Measurements from ENCODE around the gene HADHB. TPM values are rescaled to one million over a fixed set of nuclear protein-coding genes. Genes with fewer than 3 reads are reported as not detected.

Gene HADHB
- total and polyA plus RNA-seq, 10 of the 15 experiments (the other 5 are each of a cell fraction or from before 2014, with no cell fraction given), result 53.7 to 145 (median 85.5) TPM

GRCh38 chr2:26216587-26216986 lies 28.2 kb upstream of the HADHB start:
- POLR2A ChIA-PET, result no interaction called here
- CTCF ChIA-PET, result interaction anchor here (1.9 kb wide), 1 partner anchor 10 kb away, joined by 6 read pairs; no protein-coding TSS in a partner anchor

More at GRCh38 chr2:26216587-26216986, 28.2 kb upstream of the HADHB start:
- RAD21 ChIA-PET (ENCODE audit: unreplicated experiment), result interaction anchor here (0.5 kb wide), 1 partner anchor 449 kb away, joined by 3 read pairs; no protein-coding TSS in a partner anchor
- no peak overlapping the region for H3K4me3 ChIP-seq
- no peaks in the 10 kb centered on the region for H3K27me3 ChIP-seq (replicated peaks in 1 of 2; ENCODE audit: control insufficient read depth in 2 of 2, insufficient read depth in 2 of 2, low read length in 1 of 2)
- intact Hi-C loops (cut with micrococcal nuclease; ENCODE audit: unreplicated experiment) (no loop called here), in situ Hi-C loops (cut with MboI) (no loop called here)
- no peak for TF ChIP-seq BCL11A (IDR thresholded peaks at IDR 0.05; ENCODE audit: low read depth, low read length)
- no peak for TF ChIP-seq CBX3 (IDR thresholded peaks at IDR 0.05; ENCODE audit: borderline replicate concordance, low read depth)
- TF ChIP-seq SMARCA5 (IDR thresholded peaks at IDR 0.05), result no peak
- TF ChIP-seq ZBTB40 (IDR thresholded peaks at IDR 0.05; ENCODE audit: borderline replicate concordance), result no peak
- TF ChIP-seq ATF2 (IDR thresholded peaks at IDR 0.05; ENCODE audit: low read length), result no peak
- TF ChIP-seq RELA (IDR thresholded peaks at IDR 0.05; ENCODE audit: borderline replicate concordance, partially characterized antibody), result no peak
- no peak for TF ChIP-seq GABPA (IDR thresholded peaks at IDR 0.05; ENCODE audit: low read depth)
- no peak for TF ChIP-seq CTCF (IDR thresholded peaks at IDR 0.05 in 2 of 3, conservative IDR thresholded peaks at IDR 0.05 in 1 of 3; ENCODE audit: control insufficient read depth in 2 of 3, extremely low read depth in 1 of 3, insufficient read depth in 1 of 3, low read depth in 3 of 3, low read length in 3 of 3)
- TF ChIP-seq ETV6 (conservative IDR thresholded peaks at IDR 0.05 in 1 of 2, IDR thresholded peaks at IDR 0.05 in 1 of 2; ENCODE audit: borderline replicate concordance in 1 of 2, low read depth in 1 of 2), result no peak
- TF ChIP-seq MYB (IDR thresholded peaks at IDR 0.05; ENCODE audit: borderline replicate concordance, low read depth, low read length), result no peak
- no peak for TF ChIP-seq SRF (IDR thresholded peaks at IDR 0.05; ENCODE audit: low read depth in 2 of 2, low read length in 2 of 2)
- TF ChIP-seq CREB1 (IDR thresholded peaks at IDR 0.05; ENCODE audit: low read depth), result no peak
- no peak for TF ChIP-seq RB1 (IDR thresholded peaks at IDR 0.05; ENCODE audit: borderline replicate concordance)
- TF ChIP-seq RFX5 (IDR thresholded peaks at IDR 0.05; ENCODE audit: low read depth, low read length), result no peak
- no peak for TF ChIP-seq BMI1 (IDR thresholded peaks at IDR 0.05; ENCODE audit: borderline replicate concordance)
- SMC1A ChIA-PET (ENCODE audit: uncharacterized antibody, unreplicated experiment), result interaction anchor here (0.7 kb wide), 1 partner anchor 129 kb away, joined by 3 read pairs; no protein-coding TSS in a partner anchor
- H3K4me1 ChIP-seq (ENCODE audit: control insufficient read depth, insufficient read depth, low read length), result no peaks in the 10 kb centered on the region
- BruUV-seq (replicated peaks), result no TSS peak
- ATAC-seq (no peak), DNase-seq (ENCODE audit: low read depth, low spot score) (no peak), FAIRE-seq (no peak)
- H3K9ac ChIP-seq (ENCODE audit: control insufficient read depth, insufficient read depth, low read length), result no peak overlapping the region
- no peaks in the 10 kb centered on the region; the same call in 2 of the 3 replicates for H3K9me3 ChIP-seq (replicated peaks; ENCODE audit: control insufficient read depth, insufficient read depth, low read length)
- WGBS (ENCODE audit: insufficient coverage, insufficient replicate concordance, low lambda C conversion rate, missing lambda C conversion rate), result 97% methylated on average over 4 of the region's 4 CpGs
- no peak overlapping the region for H3K4me2 ChIP-seq (ENCODE audit: control insufficient read depth, insufficient read depth)
- H4K20me1 ChIP-seq (ENCODE audit: control insufficient read depth, insufficient read depth), result no peaks in the 10 kb centered on the region
- no peak overlapping the region for H3K27ac ChIP-seq (ENCODE audit: control insufficient read depth, insufficient read depth)
- H3K79me2 ChIP-seq (ENCODE audit: control insufficient read depth, insufficient read depth, low read length), result no peaks in the 10 kb centered on the region
- peaks cover 3 to 7% of the 10 kb centered on the region in 2 experiments; a peak in 2 of 4 replicates for H3K36me3 ChIP-seq (ENCODE audit: control insufficient read depth in 2 of 2, insufficient read depth in 2 of 2, low read length in 1 of 2)
- H2AFZ ChIP-seq (ENCODE audit: control insufficient read depth, low read depth, low read length), result no peak overlapping the region
